COLO829 (cell line): ENCODE data around the gene ETFBKMT.

ENCODE experiments used
- DNase-seq: peaks from one replicate; pipeline ENCODE4 v3.0.0; 2012; ENCODE audit warnings: low spot score

ETFBKMT gene

DNA sequence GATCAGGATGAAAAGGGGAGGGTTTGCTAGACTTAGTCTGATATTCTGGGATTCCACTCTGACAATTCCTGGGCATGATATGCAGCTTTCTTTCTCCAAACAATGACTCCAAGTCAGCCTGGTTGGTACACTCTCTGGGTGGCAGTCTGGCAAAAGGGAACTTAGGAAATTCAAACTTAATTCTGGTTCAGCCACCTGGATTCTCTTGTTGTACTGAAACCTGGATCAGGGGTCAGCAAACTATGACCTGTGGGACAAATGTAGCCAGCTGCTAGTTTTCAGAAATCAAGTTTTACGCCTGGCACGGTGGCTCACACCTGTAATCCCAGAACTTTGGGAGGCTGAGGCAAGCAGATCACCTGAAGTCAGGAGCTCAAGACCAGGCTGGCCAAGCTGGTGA, 63.1 kb downstream of the ETFBKMT start:
- no peak for DNase-seq
